RCC 7860 (cell line): ENCODE measurements around the gene ANO7.

Source experiments
- DNase-seq: peaks from one replicate; pipeline ENCODE4 v3.0.0-alpha.2; 2015; ENCODE audit warnings: low spot score
- FAIRE-seq: peaks from 2 replicates; lab custom pipeline; 2012; peaks lifted over from hg19 to GRCh38; lab: Jason Lieb, UNC

ANO7 gene

GRCh38 chr2:241157841-241158545, 30.5 kb upstream of the ANO7 start:
- DNase-seq (no peak), FAIRE-seq (no peak)

GRCh38 chr2:241158546-241158900, 30.0 kb upstream of the ANO7 start:
- DNase-seq (no peak), FAIRE-seq (no peak)

DNA sequence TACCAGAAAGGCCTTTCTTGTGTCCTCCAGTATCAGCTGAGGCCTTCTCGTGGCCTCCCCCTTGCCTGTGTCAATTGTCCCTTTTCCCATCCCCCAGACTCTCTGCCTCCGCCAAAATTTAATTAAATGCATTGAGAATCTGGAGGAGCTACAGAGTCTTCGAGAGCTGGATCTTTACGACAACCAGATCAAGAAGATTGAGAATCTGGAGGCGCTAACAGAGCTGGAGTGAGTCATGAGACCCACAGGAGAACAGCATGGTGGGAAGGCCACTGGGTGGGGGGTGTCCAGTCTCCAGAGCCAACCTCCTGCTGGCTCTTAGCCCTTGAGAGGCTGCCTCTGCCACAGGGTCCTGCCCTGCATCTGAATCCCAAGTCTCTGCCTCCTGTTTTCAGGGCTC, 29.4 kb upstream of the ANO7 start:
- FAIRE-seq (no peak), DNase-seq (no peak)

- no peak for FAIRE-seq
- no peak for DNase-seq
These were observed 28.2 kb upstream of the ANO7 start for GRCh38 chr2:241160318-241160717.

DNA sequence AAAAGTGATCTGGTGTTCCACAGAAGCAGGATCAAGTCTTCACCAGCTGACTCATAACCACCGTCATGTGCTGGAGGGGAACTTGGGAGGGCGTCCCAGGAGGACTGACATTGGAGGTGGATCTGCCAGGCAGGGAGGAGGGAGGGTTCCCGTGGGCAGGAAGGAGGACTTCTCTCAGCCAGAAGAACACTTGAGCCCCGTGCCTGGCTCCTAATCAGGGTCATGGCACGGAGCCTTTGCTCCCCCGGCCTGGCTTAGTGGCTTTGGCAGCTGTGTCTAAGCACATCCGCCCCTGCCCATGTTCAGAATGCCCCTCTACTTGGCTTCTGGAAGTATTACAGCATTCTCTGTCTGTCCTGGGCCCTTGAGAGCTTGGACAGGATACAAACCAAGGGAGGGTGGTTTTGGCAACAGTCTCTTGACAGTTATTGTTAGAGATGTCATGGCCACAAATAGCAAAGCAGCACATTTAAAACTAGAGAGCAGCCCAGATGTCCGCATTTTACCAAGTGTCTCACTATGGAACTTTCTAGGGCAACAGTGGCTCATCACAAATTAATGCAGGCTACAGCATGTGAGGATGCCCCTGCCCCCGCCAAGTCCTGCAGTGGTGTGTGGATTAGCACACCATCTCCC, 26.7 kb upstream of the ANO7 start:
- no peak for FAIRE-seq
- no peak for DNase-seq

- FAIRE-seq = no peak
- no peak for DNase-seq
These were observed 24.8 kb upstream of the ANO7 start for GRCh38 chr2:241163601-241164118.

DNA sequence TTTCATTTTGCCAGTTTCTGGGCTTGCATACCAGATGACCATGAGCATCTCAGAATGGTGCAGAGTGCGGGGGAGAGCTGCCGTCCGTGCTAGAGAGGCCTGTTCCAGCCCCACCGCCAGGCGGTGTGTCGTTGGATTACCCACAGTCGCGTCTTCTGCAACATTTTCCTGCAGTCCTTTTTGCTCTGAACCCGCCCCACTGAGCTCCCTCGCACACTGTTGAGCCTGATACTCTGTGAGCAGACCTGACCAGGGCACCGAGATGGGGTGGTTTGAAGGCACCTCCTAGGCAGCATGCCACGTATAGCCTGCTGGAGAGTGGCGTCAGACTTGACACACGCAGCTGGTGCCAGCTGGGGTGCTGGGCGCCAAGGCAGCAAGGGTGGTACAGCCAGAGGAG, 20.1 kb upstream of the ANO7 start:
- FAIRE-seq (no peak), DNase-seq (no peak)

DNA sequence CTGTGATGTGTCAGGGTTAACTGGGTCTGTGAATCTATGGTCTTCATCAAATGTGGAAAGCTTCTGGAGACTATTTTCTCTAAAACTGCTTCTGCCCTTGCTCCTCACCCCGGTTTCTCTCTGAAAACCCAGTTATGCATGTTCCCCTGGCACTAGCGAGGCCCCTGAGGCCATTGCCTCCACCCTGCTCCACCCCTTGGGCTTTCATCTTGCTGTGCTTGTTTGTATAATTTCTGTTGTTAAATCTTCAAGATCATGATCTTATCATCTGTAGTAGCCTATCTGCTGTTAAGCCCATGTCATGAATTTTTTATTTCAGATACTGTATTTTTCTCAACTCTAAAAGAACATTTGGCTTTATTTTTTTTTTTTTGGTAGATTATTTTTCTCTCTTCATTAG, 14.9 kb upstream of the ANO7 start:
- DNase-seq = no peak
- FAIRE-seq = no peak

DNA sequence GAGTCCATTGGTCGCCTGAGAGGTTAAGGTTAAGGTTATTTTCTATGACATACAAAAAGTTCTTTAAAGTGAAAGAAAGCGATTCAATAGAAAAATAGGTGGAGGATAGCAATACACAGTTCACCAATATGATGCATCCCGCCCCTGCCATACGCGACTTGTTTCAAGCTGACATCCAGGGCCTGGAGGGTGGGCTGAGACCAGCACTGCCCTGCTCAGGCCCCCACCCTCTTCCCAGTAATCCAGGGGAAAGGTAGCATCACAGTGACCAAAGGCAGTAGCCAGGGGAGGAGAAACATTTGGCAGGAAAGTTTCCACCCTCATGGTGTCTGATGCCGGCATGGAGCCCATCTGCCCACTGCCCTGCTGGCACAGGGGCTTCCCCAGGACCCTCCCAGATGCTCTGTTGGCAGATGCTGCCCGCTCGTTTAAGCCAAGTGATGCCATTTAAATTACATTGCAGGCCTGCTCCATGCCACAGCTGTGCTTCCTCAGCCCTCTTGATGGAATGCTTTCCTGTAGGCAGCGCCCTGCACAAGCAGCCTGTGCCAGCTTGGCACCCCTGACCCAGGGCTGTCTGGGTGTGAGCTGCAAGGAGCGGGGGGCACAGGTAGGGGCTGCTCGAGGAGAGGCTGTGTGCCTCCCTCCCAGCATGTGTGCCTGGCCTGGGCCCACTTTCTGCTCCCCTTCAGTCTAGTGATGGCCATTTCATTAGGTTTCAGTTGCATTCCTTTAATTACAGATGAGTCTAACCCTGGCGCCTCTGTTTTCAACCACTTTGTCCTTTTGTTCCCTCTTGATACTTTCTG, 10.7 kb upstream of the ANO7 start:
- FAIRE-seq = no peak
- DNase-seq = no peak

- DNase-seq = no peak
- no peak for FAIRE-seq
These were observed 9.5 kb upstream of the ANO7 start for GRCh38 chr2:241178961-241179360.

DNA sequence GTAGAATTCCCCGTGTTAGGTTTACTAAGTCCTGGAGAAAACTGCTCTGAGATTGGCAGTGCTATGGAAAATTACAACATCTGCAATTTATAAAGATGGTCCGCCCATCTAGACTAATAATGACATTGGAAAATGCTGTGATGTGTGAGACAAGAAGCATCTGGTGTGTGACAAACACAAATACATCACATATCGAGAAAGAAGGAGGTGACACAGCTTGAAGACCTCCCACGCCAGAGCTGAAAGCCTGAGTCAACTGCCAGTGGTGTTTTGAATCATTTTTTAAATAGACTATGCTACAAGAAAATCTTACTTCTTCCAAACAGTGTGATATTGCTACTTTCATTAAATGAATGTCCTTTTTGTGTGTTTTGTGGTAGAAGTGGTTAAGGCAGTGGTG, 8.6 kb upstream of the ANO7 start:
- FAIRE-seq (no peak), DNase-seq (no peak)

DNA sequence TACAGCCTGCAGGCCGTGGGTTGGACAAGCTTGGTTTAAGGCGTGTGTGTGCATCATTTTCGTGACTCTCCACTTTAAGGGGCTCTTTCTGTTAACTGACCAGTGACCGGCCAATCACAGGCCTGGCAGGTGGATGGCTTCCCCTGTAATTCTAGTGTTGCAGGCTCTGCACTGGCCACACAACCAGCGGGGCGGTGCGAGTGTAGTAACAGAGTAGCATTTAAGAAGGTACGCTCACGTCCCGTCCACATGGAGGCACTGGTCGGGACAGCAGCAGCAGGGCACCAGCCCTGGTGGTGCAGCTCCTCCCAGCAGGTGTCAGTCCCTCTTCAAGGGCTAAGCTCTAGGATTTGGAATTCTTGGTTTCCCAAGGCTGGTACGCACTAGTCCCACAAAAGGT, 8.0 kb upstream of the ANO7 start:
- no peak for FAIRE-seq
- no peak for DNase-seq

DNA sequence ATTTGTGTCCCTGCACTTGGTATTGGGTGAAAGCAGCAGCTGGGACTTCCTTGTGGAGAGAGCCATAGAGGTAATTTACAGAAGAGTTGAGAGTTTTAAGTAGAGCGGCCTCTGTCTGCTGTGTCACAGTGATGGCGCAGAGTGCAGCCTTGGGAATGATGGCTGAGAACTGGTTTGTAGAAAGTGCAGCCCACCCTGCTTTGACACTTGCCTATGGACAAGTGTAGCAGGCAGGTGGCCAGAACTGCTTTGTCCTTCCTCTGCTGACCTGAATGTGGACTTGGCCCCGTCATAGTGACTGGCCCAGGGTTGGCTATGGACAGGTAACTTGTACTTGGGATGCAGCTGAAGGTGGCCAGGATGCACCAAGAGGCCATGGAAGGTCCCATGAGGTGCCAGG, 6.4 kb upstream of the ANO7 start:
- FAIRE-seq = no peak
- no peak for DNase-seq

DNA sequence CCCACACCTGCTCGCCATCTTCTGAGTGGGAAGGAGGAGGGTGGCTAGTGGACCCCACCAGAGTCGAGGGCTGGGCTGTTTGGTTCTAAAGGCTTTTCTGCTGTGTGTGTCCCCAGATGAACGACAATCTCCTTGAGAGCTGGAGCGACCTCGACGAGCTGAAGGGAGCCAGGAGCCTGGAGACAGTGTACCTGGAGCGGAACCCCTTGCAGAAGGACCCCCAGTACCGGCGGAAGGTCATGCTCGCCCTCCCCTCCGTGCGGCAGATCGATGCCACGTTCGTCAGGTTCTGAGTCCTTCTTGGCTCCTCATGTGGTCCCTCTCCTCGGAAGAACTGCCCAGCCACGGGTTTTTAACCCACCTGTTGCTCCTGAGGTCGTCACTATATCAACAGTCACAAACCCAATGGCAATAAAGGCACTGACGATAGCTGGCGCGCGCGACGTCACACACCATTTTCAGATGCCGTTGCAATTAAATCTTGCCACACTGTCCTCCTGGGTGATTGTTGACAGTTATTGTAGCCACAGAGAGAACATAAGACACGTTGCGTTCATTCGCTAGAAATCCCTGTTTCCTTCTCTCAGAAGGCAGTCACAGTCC, 5.8 kb upstream of the ANO7 start:
- no peak for DNase-seq
- FAIRE-seq = no peak

DNA sequence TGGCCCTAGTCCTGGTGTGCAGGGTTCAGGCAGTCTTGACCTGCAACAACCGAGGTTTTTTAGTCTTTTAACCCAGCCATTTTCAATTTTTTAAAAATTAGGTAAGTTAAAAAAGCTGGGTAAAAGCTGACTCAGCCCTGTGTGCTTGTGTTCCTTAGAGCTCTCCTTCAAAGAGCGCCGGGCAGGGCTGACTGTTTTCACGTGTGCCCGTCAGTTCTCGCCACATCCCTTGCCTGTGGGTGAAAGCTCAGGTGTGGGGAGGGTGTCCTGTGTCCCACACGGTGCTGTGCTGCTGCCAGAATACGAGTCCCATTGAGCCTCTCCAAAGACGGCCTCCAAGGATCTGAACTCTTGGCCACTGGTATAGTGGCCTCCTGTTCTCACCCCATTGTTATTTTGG, 5.3 kb upstream of the ANO7 start:
- FAIRE-seq = no peak
- DNase-seq = no peak

DNA sequence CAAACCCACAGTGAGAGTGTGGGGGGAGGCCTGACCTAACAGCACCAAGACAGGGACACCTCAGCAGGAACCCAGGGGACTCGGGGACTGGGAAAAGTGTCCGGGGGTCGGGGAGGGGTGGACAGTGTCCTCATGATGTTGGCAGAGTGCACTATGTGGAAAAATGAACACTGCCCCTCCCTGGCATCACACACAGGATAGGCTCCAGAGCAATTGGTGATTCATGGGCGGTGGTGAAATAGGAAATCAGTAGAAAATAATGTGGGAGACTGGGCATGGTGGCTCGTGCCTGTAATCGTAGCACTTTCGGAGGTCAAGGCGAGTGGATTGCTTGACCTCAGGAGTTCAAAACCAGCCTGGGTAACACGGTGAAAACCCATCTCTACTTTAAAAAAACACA, 3.6 kb upstream of the ANO7 start:
- no peak for FAIRE-seq
- no peak for DNase-seq

GRCh38 chr2:241185961-241186360, 2.5 kb upstream of the ANO7 start:
- DNase-seq (no peak), FAIRE-seq (no peak)

- FAIRE-seq (no peak), DNase-seq (no peak)
These were observed 1.2 kb upstream of the ANO7 start for GRCh38 chr2:241187101-241187917.

GRCh38 chr2:241187918-241188234, 601 bp upstream of the ANO7 start:
- DNase-seq (no peak), FAIRE-seq (no peak)

DNA sequence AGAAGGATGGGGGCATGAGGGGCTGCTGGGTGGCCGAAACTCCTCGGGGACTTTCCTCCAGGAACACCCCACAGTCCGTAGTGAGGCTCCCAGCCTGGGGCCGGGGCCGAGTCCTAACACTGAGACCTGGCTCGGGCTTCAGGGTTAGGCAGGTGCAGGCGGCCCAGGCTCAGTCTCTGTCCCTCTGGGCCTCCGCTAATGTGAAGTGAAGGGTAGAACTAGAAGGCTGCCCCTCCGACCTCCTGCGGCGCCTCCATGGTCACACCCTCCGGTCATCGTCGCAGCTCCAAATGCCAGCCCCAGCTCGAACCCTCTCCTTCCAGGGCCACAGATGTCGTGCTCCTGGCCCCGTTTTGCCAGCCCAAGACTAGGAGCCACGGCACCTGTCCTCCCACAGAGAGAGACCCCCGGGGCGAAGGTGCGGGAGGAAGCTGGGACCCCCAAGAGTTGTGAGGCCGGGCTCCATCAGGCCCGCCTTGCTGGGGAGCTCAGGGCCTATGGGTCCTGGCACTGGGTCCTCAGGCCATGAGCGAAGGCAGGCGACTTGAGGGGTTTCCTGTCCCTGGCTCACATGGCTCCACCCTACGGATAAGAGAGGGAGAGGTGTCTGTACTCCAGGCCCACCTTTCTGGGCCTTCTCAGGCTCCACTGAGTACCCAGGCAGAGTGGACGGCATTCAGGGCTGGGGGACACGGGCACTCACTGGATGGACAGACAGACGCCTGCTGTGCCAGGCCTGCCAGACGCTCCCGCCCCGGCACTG, 797 bp downstream of the ANO7 start:
- FAIRE-seq (no peak), DNase-seq (no peak)
